ENCODE measurements around the gene DDX1. TPM values are rescaled to one million over a fixed set of nuclear protein-coding genes. Genes with fewer than 3 reads are reported as not detected.

DDX1 gene
- total RNA-seq, 1 experiment from 2014 or later: 70.7 TPM

DNA sequence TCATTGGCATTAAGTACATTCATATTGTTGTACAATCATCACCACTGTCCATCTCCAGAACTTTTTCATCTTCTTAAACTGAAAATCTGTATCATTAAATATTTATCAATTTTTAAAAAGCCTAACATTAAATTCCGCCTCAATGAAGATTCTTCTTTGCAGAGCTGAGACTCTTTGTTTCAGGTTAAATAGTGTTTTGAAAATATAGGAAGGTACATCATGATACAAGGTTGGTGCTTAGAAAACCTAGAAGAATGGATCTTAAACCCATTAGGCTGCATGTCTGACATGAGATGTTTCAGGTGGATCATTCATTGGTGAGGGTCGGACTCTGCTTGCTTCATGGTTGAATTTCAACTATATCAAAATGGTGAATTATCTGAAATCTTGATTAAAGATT, 30.5 kb downstream of the DDX1 start:
- H3K27ac ChIP-seq: no peak overlapping the region
- no peak overlapping the region for H3K4me2 ChIP-seq
- no peak overlapping the region for H2AFZ ChIP-seq
- intact Hi-C loops (cut with micrococcal nuclease; ENCODE audit: unreplicated experiment): no loop called here
- H3K9me3 ChIP-seq (ENCODE audit: insufficient read depth, low read depth): no peaks in the 10 kb centered on the region
- ChIA-PET POLR2A (ENCODE audit: unreplicated experiment) (no interaction called here), CTCF (no interaction called here)
- H3K79me2 ChIP-seq (ENCODE audit: low read depth): no peaks in the 10 kb centered on the region
- peaks cover 49% of the 10 kb centered on the region for H3K36me3 ChIP-seq (ENCODE audit: low read depth)
- no peak overlapping the region for H3K4me3 ChIP-seq
- H4K20me1 ChIP-seq (ENCODE audit: insufficient read depth): peaks cover 10% of the 10 kb centered on the region; the same call in 1 of the 2 replicates
- H3K9me2 ChIP-seq (ENCODE audit: insufficient read depth): no peaks in the 10 kb centered on the region
- H3K4me1 ChIP-seq (replicated peaks; ENCODE audit: insufficient read depth): no peaks in the 10 kb centered on the region
- TF ChIP-seq, protein P1, sequence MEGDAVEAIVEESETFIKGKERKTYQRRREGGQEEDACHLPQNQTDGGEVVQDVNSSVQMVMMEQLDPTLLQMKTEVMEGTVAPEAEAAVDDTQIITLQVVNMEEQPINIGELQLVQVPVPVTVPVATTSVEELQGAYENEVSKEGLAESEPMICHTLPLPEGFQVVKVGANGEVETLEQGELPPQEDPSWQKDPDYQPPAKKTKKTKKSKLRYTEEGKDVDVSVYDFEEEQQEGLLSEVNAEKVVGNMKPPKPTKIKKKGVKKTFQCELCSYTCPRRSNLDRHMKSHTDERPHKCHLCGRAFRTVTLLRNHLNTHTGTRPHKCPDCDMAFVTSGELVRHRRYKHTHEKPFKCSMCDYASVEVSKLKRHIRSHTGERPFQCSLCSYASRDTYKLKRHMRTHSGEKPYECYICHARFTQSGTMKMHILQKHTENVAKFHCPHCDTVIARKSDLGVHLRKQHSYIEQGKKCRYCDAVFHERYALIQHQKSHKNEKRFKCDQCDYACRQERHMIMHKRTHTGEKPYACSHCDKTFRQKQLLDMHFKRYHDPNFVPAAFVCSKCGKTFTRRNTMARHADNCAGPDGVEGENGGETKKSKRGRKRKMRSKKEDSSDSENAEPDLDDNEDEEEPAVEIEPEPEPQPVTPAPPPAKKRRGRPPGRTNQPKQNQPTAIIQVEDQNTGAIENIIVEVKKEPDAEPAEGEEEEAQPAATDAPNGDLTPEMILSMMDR (conservative IDR thresholded peaks at IDR 0.05): no peak
- no peak for TF ChIP-seq EZH2 (IDR thresholded peaks at IDR 0.05; ENCODE audit: low read depth)
- no peak for DNase-seq
- H3F3A ChIP-seq (ENCODE audit: insufficient read depth, low read depth): no peaks in the 10 kb centered on the region
- no peaks in the 10 kb centered on the region for H3K27me3 ChIP-seq (ENCODE audit: insufficient read depth, low read depth)
- no TSS peak for BruUV-seq (replicated peaks)

DNA sequence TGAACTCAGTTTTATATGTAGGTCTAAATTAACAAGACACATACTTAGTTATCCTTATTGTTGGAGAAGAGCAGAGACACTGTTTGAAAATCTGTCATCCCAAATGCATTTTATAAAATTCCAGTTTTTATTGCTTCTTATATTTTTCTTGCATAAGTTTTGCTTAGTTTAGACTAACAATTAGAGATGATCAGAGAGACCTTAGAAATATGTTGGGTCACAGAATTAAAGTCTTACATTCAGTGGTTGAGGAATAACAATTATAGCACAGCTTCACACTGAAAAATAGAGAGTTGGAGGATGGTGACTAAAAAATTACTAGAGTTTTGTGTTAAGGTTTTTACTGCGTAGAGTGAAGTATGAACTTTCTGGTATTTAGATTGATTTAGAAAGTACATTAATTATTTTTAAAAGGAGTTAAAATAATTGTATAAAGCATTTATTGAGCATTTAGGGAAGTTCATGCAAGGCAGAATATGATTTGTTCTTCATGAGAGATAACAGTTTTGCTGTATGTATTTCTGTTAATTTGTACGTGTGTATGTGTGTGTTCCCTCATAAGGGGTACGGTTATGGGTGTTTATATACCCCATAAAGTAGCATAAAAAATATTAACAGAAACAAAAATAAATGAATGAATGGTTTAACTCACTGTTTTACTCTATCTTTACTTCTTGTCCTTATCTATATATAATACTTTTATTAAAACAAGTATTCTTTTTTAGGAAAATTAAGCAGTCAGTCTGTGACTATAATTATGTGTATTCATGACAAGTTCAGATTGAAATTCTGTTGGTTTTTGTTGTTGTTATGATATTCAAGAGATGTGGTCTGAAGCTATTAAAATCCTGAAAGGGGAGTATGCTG, 31.2 kb downstream of the DDX1 start:
- CTCF ChIA-PET: no interaction called here
- no peaks in the 10 kb centered on the region for H3K9me3 ChIP-seq (ENCODE audit: insufficient read depth, low read depth)
- H3K27me3 ChIP-seq (ENCODE audit: insufficient read depth, low read depth): no peaks in the 10 kb centered on the region

DNA sequence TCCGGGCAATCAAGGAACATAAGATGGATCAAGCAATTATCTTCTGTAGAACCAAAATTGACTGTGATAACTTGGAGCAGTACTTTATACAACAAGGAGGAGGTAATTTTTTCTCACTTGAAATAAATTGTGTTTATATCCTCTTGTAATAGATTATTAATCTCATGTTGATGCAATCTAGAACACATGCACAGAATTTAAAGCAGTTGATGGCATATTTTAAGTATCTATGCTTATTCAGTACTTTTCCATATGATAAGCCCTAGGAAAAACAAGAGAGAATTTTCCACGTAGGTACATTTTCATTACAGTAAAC, 31.8 kb downstream of the DDX1 start:
- POLR2A ChIA-PET (ENCODE audit: unreplicated experiment): no interaction called here
- BruUV-seq (replicated peaks): no TSS peak
- H3K9me3 ChIP-seq (ENCODE audit: insufficient read depth, low read depth): no peaks in the 10 kb centered on the region
- no peak overlapping the region for H3K4me2 ChIP-seq
- H3F3A ChIP-seq (ENCODE audit: insufficient read depth, low read depth): no peaks in the 10 kb centered on the region
- H3K4me3 ChIP-seq: no peak overlapping the region
- no peak overlapping the region for H3K27ac ChIP-seq
- intact Hi-C loops (cut with micrococcal nuclease; ENCODE audit: unreplicated experiment): no loop called here
- TF ChIP-seq, protein P1 (conservative IDR thresholded peaks at IDR 0.05): no peak
- no peak for TF ChIP-seq EZH2 (IDR thresholded peaks at IDR 0.05; ENCODE audit: low read depth)
- no peaks in the 10 kb centered on the region for H3K4me1 ChIP-seq (replicated peaks; ENCODE audit: insufficient read depth)
- H3K36me3 ChIP-seq (ENCODE audit: low read depth): peaks cover 48% of the 10 kb centered on the region
- H3K9me2 ChIP-seq (ENCODE audit: insufficient read depth): no peaks in the 10 kb centered on the region
- H2AFZ ChIP-seq: no peak overlapping the region
- H4K20me1 ChIP-seq (ENCODE audit: insufficient read depth): peaks cover 10% of the 10 kb centered on the region; the same call in 1 of the 2 replicates
- CTCF ChIA-PET: no interaction called here
- H3K27me3 ChIP-seq (ENCODE audit: insufficient read depth, low read depth): no peaks in the 10 kb centered on the region
- H3K79me2 ChIP-seq (ENCODE audit: low read depth): no peaks in the 10 kb centered on the region
- DNase-seq: no peak

More for the DNA sequence above, 31.2 kb downstream of the DDX1 start:
- POLR2A ChIA-PET (ENCODE audit: unreplicated experiment): no interaction called here
- Histone ChIP-seq H3K4me1 (replicated peaks; ENCODE audit: insufficient read depth) (no peaks in the 10 kb centered on the region), H3K79me2 (ENCODE audit: low read depth) (no peaks in the 10 kb centered on the region), H2AFZ (no peak overlapping the region), H4K20me1 (ENCODE audit: insufficient read depth) (peaks cover 10% of the 10 kb centered on the region; the same call in 1 of the 2 replicates), H3K36me3 (ENCODE audit: low read depth) (peaks cover 49% of the 10 kb centered on the region), H3K4me3 (no peak overlapping the region), H3K27ac (no peak overlapping the region), H3F3A (ENCODE audit: insufficient read depth, low read depth) (no peaks in the 10 kb centered on the region), H3K9me2 (ENCODE audit: insufficient read depth) (no peaks in the 10 kb centered on the region), H3K4me2 (no peak overlapping the region)
- DNase-seq: no peak
- TF ChIP-seq, protein P1 (conservative IDR thresholded peaks at IDR 0.05): no peak
- no peak for TF ChIP-seq EZH2 (IDR thresholded peaks at IDR 0.05; ENCODE audit: low read depth)
- BruUV-seq (replicated peaks): no TSS peak
- intact Hi-C loops (cut with micrococcal nuclease; ENCODE audit: unreplicated experiment): no loop called here
